K562 (cell line): ENCODE results near the gene NKAIN4. TPM values are rescaled to one million over a fixed set of nuclear protein-coding genes. Genes with fewer than 3 reads are reported as not detected.

Experiments
- CAMTA2 ChIP-seq: fragments of 250-450 bp; sonication (Bioruptor Pico); conservative IDR thresholded peaks from 2 replicates; pipeline ENCODE4 v1.5.1; 2022
- CBFA2T3 ChIP-seq: fragments of 450-650 bp; IDR thresholded peaks from 2 replicates; pipeline ENCODE4 v1.6.1; 2017
- CBX5 ChIP-seq: IDR thresholded peaks from 2 replicates; pipeline ENCODE4 v1.6.1; 2014; ENCODE audit warnings: low read depth, borderline replicate concordance
- CBX8 ChIP-seq: fragments of 200-600 bp; sonication (generic); IDR thresholded peaks from 2 replicates; pipeline ENCODE4 v1.6.1; 2012; ENCODE audit warnings: borderline replicate concordance, mixed run types, low read depth, mild to moderate bottlenecking, moderate library complexity, mixed read lengths, low read length, control low read depth, inconsistent platforms; ENCODE audit not compliant: poor library complexity, severe bottlenecking; ENCODE audit errors: extremely low read depth
- CCAR2 ChIP-seq: fragments of 200-400 bp; formaldehyde crosslinking; IDR thresholded peaks from 2 replicates; pipeline ENCODE4 v1.6.1; 2017; ENCODE audit warnings: mild to moderate bottlenecking, low read depth, low read length
- DPF2 ChIP-seq: fragments of 450-650 bp; IDR thresholded peaks from 2 replicates; pipeline ENCODE4 v1.6.1; 2016
- ELF1 ChIP-seq: fragments of 200-800 bp; sonication (Bioruptor generic); IDR thresholded peaks from 2 replicates; pipeline ENCODE4 v1.6.1; 2016; ENCODE audit warnings: missing genetic modification characterization, missing compliant biosample characterization
- FOS ChIP-seq: IDR thresholded peaks from 3 replicates; pipeline ENCODE4 v1.6.1; 2011; ENCODE audit not compliant: insufficient read length; ENCODE audit errors: extremely low read depth
- FOXA3 ChIP-seq, 2 experiments: fragments of 450-650 bp in 1 of 2; sonication (generic) in 1 of 2; formaldehyde crosslinking; IDR thresholded peaks in 1 of 2; conservative IDR thresholded peaks in 1 of 2; 2 replicates each; pipeline versions ENCODE4 v1.4.0 to v1.8.0; 2020 to 2022; ENCODE audit warnings: mild to moderate bottlenecking in 2 of 2, missing genetic modification reagents in 1 of 2
- FUS ChIP-seq: fragments of 200-400 bp; formaldehyde crosslinking; optimal IDR thresholded peaks from 2 replicates; pipeline ENCODE3; 2017; ENCODE audit warnings: low read depth, low read length
- HDAC1 ChIP-seq, 2 experiments: fragments of 450-650 bp; IDR thresholded peaks; 2 replicates each; pipeline ENCODE4 v1.6.1; 2016 to 2017; ENCODE audit warnings: inconsistent platforms in 1 of 2, mild to moderate bottlenecking in 1 of 2, moderate library complexity in 1 of 2
- HLTF ChIP-seq: fragments of 450-650 bp; IDR thresholded peaks from 2 replicates; pipeline ENCODE4 v1.6.1; 2016
- HMG20A ChIP-seq: fragments of 450-650 bp; formaldehyde crosslinking; conservative IDR thresholded peaks from 2 replicates; pipeline ENCODE4 v1.4.0; 2020; ENCODE audit warnings: mild to moderate bottlenecking, mixed read lengths
- HNRNPK ChIP-seq: fragments of 200-400 bp; formaldehyde crosslinking; IDR thresholded peaks from one replicate; pipeline ENCODE4 v1.6.1; 2018; ENCODE audit warnings: mild to moderate bottlenecking, low read depth, low read length; ENCODE audit not compliant: poor library complexity, severe bottlenecking
- HSF4 ChIP-seq: fragments of 250-450 bp; sonication (Bioruptor Pico); IDR thresholded peaks from 2 replicates; pipeline ENCODE4 v2.1.2; 2022; ENCODE audit warnings: mild to moderate bottlenecking, moderate library complexity, borderline replicate concordance
- IRF9 ChIP-seq: fragments of 450-650 bp; IDR thresholded peaks from 2 replicates; pipeline ENCODE4 v1.6.1; 2016; ENCODE audit warnings: missing biosample characterization, missing genetic modification characterization
- KAT8 ChIP-seq: fragments of 450-650 bp; IDR thresholded peaks from 2 replicates; pipeline ENCODE4 v1.6.1; 2016; ENCODE audit warnings: low read depth, mild to moderate bottlenecking
- KLF6 ChIP-seq: fragments of 250-450 bp; sonication (Bioruptor Pico); IDR thresholded peaks from 2 replicates; pipeline ENCODE4 v1.4.0; 2020; ENCODE audit warnings: mild to moderate bottlenecking, moderate library complexity, borderline replicate concordance
- MEIS2 ChIP-seq: fragments of 450-650 bp; IDR thresholded peaks from 2 replicates; pipeline ENCODE4 v1.6.1; 2014; ENCODE audit warnings: mild to moderate bottlenecking; ENCODE audit not compliant: partially characterized antibody
- NCOA6 ChIP-seq: fragments of 450-650 bp; IDR thresholded peaks from 2 replicates; pipeline ENCODE4 v1.6.1; 2017; ENCODE audit warnings: mild to moderate bottlenecking
- RAD21 ChIP-seq, 2 experiments: fragments of 250-450 bp in 1 of 2; fragments of 450-650 bp in 1 of 2; sonication (Bioruptor Pico) in 1 of 2; formaldehyde crosslinking in 1 of 2; IDR thresholded peaks in 1 of 2; conservative IDR thresholded peaks in 1 of 2; 2 replicates each; pipeline versions ENCODE4 v1.4.0 to v1.8.0; 2020 to 2022; ENCODE audit warnings: mild to moderate bottlenecking in 2 of 2, moderate library complexity in 1 of 2
- TAF9B ChIP-seq: fragments of 450-650 bp; IDR thresholded peaks from 2 replicates; pipeline ENCODE4 v1.6.1; 2018; ENCODE audit warnings: mild to moderate bottlenecking; ENCODE audit not compliant: partially characterized antibody
- YBX1 ChIP-seq: fragments of 450-650 bp; IDR thresholded peaks from 2 replicates; pipeline ENCODE4 v1.7.1; 2016; ENCODE audit warnings: mild to moderate bottlenecking
- ZNF124 ChIP-seq: sonication (generic); formaldehyde crosslinking; IDR thresholded peaks from 2 replicates; pipeline ENCODE4 v1.8.1; 2022; ENCODE audit warnings: missing genetic modification reagents
- ZNF133 ChIP-seq: fragments of 250-450 bp; sonication (Bioruptor Pico); IDR thresholded peaks from 2 replicates; pipeline ENCODE4 v1.4.0; 2020; ENCODE audit warnings: mild to moderate bottlenecking
- ZNF217 ChIP-seq: sonication (generic); formaldehyde crosslinking; IDR thresholded peaks from 2 replicates; pipeline ENCODE4 v1.8.0; 2022; ENCODE audit warnings: mild to moderate bottlenecking, missing genetic modification reagents
- ZNF263 ChIP-seq: sonication (generic); formaldehyde crosslinking; IDR thresholded peaks from 2 replicates; pipeline ENCODE4 v1.8.0; 2022; ENCODE audit warnings: mild to moderate bottlenecking, missing genetic modification reagents, borderline replicate concordance
- ZNF3 ChIP-seq: fragments of 250-450 bp; sonication (Bioruptor Pico); IDR thresholded peaks from 2 replicates; pipeline ENCODE4 v1.5.0; 2021; ENCODE audit warnings: mild to moderate bottlenecking, moderate library complexity
- ZNF766 ChIP-seq: fragments of 200-800 bp; sonication (Bioruptor generic); conservative IDR thresholded peaks from 2 replicates; pipeline ENCODE4 v1.6.1; 2016; ENCODE audit warnings: missing genetic modification characterization, missing compliant biosample characterization
- polyA plus RNA-seq, 8 experiments: library from polyadenylated mRNA; depleted of rRNA in 4 of 8; stranded (reverse) in 5 of 8; unstranded in 3 of 8; fragments of >200 nt; fragmentation: Nextera tagmentation in 2 of 8; fragmentation: Illumina TruSeq in 1 of 8; extraction: Ambion mirVana in 2 of 8; extraction: Trizol in 1 of 8; gene quantifications; 2 replicates each; pipeline versions ENCODE4 v1.2.1 to v1.2.3, GENCODE V29; 2011 to 2014; ENCODE audit warnings: inconsistent platforms in 1 of 8, missing spikeins in 1 of 8
- total RNA-seq, 7 experiments: library from RNA; depleted of rRNA in 6 of 7; stranded (reverse); fragments of >200 nt in 6 of 7; fragmentation: Illumina TruSeq in 2 of 7; extraction: Trizol in 2 of 7; gene quantifications; 2 replicates each; pipeline versions ENCODE4 v1.2.1 to v1.2.3, GENCODE V29; 2011 to 2021; ENCODE audit warnings: low replicate concordance in 1 of 7

NKAIN4 gene
- total and polyA plus RNA-seq, 9 of the 15 experiments (the other 6 are each of a cell fraction or from before 2014, with no cell fraction given), result not detected

DNA sequence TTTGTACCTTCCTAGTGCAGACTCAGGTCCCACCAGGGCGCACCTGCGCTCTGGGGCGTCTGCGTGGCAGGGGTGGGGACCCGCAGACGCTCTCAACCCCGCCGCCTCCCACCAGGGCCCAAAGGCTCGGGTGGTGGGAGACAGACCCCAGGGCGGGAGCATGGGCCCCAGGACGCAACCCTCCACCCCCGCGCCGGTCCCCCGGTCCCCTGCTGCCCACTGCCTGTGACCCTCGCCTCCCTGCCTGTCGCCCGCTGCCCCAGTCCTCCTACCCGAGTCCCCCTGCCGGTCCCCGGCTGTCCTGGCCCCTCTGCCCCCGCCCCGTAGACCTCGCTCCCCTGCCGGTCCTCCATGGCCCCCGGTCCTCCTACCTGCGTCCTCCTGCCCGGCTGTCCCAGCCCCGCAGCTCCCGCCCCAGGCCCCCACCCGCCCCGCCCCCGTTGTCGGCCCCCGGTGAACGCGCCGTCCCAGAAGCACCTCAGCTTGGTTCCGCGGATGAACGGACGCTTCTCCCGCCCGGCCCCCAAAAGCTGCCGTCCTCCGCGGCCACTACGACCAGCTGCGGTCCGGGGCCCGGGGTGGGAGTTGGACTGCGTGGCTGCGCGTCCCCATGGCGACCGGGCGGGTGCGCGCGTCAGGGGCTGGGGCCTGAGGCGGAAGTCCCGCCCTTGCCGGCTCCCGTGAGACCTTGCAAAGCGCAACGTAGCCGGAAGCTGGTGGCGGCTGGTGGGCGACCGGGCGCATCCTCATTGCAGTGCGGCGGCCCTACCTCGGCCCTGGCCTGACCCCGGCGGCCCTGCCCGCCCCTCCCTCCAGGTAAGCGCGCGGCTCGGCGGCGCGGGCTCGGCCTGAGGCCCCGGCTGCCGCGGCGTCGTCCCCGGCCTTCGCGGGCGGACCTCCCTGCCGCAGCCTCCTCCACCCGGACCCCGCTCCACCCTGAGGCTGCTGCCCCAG is 18.1 kb upstream of the NKAIN4 start, which contains the start of gene ARFGAP1 (continued):
- TF ChIP-seq CBFA2T3 (no peak), CBX5 (no peak), CAMTA2 (CRISPR knock-in tag) (no peak), ZNF263 (CRISPR knock-in tag) (peak; percentile 77), HSF4 (CRISPR knock-in tag) (no peak), IRF9 (no peak), KLF6 (no peak), YBX1 (no peak), NCOA6 (no peak), DPF2 (no peak), FOS (no peak), HLTF (no peak), CCAR2 (no peak), RAD21 (CRISPR knock-in tag; conservative IDR thresholded peaks at IDR 0.05 in 1 of 2, IDR thresholded peaks at IDR 0.05 in 1 of 2) (no peak), ZNF133 (no peak), HNRNPK (peak; percentile 74), CBX8 (no peak), MEIS2 (no peak), FOXA3 (CRISPR knock-in tag; conservative IDR thresholded peaks at IDR 0.05 in 1 of 2, IDR thresholded peaks at IDR 0.05 in 1 of 2) (no peak), FUS (peak; percentile 62), ZNF3 (CRISPR knock-in tag) (no peak), ZNF124 (CRISPR knock-in tag) (no peak), ZNF217 (no peak), KAT8 (no peak), ZNF766 (CRISPR knock-in tag) (no peak), ELF1 (tag) (peak; percentile 81), TAF9B (no peak), HMG20A (no peak), HDAC1 (IDR thresholded peaks at IDR 0.05) (peak in 1 of 2 experiments; percentile 74; a peak in 1 of 4 replicates)
